HUES48 (cell line): ENCODE measurements around the gene DNAH2.

Source experiments
- H3K27ac ChIP-seq: one replicate; pipeline ENCODE4 v1.7.0; 2013; ENCODE audit warnings: low read depth, low read length, inconsistent platforms
- H3K27me3 ChIP-seq: 2 replicates; pipeline ENCODE4 v1.6.1; 2013; ENCODE audit warnings: mild to moderate bottlenecking, low read length; ENCODE audit not compliant: control insufficient read depth, insufficient read depth
- H3K36me3 ChIP-seq: 2 replicates; pipeline ENCODE4 v1.6.1; 2013; ENCODE audit warnings: low read length; ENCODE audit not compliant: control insufficient read depth, insufficient read depth
- H3K4me1 ChIP-seq: 2 replicates; pipeline ENCODE4 v1.6.1; 2013; ENCODE audit warnings: mild to moderate bottlenecking, low read length; ENCODE audit not compliant: control insufficient read depth, insufficient read depth
- H3K4me3 ChIP-seq: 2 replicates; pipeline ENCODE4 v1.5.1; 2013; ENCODE audit warnings: mild to moderate bottlenecking, low read depth, low read length
- H3K9ac ChIP-seq: 2 replicates; pipeline ENCODE4 v1.6.1; 2013; ENCODE audit warnings: mild to moderate bottlenecking, low read depth, low read length, moderate library complexity
- H3K9me3 ChIP-seq: 2 replicates; pipeline ENCODE4 v1.6.1; 2013; ENCODE audit warnings: low read length; ENCODE audit not compliant: control insufficient read depth, insufficient read depth

DNAH2 gene

DNA sequence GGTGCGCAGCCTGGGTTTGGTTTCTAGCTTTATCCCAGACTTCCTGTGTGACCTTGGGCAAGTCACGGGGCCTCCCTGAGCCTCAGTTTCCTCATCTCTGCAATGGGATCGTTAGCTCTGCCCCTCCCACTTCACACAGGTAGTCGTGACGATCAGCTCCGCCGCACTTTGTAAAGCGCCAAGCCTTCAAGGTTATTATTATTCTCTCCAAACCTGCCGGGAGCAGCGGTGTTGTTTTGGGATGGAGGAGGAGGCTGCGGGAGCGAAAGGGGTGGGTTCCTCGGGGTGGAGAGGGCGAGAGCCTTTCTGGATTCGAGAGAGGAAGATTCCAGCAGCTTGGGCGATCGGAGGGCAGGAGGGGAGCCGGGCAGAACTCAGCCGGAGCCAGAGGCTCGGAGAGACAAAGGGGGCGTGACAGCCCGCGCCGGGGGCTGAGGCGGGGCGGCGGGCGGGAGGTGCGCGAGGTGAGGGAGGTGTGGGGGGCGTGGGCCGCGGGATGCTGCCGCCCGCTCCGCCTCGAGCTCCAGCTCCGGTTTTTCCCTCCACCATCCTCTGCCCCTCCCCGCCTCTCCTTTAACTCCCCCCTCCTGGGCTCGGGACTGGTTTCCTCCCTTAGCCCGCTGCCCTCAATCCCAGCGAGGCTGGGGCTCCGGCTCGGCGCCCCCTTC, 12.8 kb upstream of the DNAH2 start, which contains the start of gene EFNB3:
Gene EFNB3 (plus strand): TSS at position 602 of the 668 bp plus-strand sequence. CDS start 397 bp downstream, outside the sequence.
- Histone ChIP-seq H3K27me3 (peaks cover 16% of the 10 kb centered on the region), H3K4me3 (peak within 1 kb of the TSS; percentile 67), H3K9ac (no peak within 1 kb of the TSS), H3K4me1 (peaks cover 20% of the 10 kb centered on the region), H3K27ac (peak within 1 kb of the TSS; percentile 50), H3K9me3 (no peaks in the 10 kb centered on the region), H3K36me3 (peaks cover 16% of the 10 kb centered on the region; the same call in 1 of the 2 replicates)

DNA sequence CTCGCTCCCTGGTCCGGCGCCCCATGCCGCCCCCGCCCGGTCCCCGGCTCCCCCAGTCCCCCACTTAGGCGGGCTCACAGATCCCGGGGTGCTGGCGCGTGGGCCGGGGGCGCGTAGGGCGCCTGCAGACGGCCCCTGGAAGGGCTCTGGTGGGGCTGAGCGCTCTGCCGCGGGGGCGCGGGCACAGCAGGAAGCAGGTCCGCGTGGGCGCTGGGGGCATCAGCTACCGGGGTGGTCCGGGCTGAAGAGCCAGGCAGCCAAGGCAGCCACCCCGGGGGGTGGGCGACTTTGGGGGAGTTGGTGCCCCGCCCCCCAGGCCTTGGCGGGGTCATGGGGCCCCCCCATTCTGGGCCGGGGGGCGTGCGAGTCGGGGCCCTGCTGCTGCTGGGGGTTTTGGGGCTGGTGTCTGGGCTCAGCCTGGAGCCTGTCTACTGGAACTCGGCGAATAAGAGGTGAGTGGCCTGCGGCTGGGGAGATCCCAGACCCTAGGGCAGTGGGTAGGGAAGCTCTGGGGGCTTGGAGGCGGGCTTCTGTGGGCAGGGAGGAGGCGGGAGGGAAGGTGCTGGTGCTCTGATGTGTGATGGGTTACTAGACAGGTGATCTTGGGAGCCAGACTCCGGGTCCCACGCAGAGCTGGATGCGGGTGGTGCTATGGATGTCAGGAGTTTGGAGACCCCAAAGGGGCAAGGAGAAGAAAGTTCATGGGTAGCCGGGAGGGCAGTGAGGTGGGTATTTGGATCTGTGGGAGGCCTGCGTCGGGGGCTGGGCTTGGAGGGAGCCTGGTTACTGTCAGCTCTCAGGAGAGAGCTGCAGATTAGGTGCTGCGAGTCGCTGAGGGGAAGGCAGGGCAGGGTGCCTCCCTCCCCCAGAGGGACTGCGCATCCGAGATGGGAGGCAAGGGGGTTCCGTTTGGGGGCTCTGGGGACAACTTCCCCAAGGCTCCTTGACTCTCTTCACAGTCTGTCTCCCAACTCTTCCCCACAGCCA, 12.0 kb upstream of the DNAH2 start:
- H3K27ac ChIP-seq: peak overlapping the region; percentile 20
- H3K36me3 ChIP-seq: peaks cover 15% of the 10 kb centered on the region; the same call in 1 of the 2 replicates
- peaks cover 20% of the 10 kb centered on the region for H3K4me1 ChIP-seq
- H3K4me3 ChIP-seq: peak overlapping the region; percentile 67
- H3K9ac ChIP-seq: no peak overlapping the region
- H3K27me3 ChIP-seq: peaks cover 16% of the 10 kb centered on the region
- no peaks in the 10 kb centered on the region for H3K9me3 ChIP-seq

DNA sequence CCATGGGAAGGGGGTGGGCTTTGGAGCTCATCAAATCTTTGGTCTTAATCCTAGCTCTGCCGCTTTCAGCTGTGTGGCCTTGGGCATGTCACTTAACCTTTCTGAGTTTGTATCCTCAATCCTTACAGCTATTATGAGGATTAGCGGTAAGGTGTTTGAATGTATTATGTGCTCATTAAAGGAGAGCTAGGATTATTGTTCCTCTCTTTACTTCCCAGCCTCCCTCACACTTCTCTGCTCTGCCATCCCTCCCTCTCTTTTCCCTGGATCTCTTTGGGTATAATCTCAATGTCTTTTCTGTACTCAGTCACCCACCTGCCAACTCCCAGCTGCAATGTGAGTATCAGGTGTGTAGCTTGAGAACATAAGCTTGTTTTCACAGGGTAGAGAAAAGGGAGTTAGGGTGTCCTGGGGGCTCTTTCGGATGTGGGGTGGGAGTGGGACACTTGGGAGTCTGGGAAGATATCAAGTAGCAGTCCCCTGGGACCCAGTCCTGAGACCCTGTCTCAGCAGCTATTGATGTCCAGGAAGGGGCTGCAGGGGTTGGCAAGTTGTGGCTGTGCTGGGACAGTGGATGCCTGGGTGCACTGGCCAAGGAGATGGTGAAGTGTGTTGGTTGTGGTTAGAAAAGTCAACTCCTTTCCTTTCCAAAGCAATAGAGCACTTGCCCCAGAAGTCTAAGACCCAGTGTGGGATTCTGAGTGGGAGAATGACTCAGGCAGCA, 10.8 kb upstream of the DNAH2 start:
- Histone ChIP-seq H3K36me3 (peaks cover 5% of the 10 kb centered on the region; the same call in 1 of the 2 replicates), H3K9me3 (no peaks in the 10 kb centered on the region)

DNA sequence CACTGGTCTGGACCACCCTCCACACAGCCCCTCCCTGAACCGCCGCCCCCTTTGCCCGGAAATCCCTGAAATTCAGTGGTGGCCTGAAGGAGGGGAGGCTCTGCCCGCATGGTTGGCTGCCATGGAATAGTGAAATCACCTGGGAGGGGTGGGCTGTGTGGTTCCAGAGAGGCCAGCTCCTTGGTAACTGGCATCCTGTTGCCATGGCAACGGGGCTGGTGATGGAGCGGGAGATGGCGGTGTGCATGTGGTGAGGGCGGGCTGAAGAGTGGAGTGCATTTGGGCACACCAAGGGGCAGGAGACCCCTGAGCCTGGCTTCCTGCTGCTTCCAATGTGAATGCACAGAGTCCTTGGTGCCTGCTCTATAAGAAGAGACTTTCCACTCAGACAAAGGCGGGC, 10.1 kb upstream of the DNAH2 start:
- no peak overlapping the region for H3K9ac ChIP-seq
- no peaks in the 10 kb centered on the region for H3K36me3 ChIP-seq
- no peak overlapping the region for H3K4me3 ChIP-seq
- H3K9me3 ChIP-seq: no peaks in the 10 kb centered on the region
- no peak overlapping the region for H3K27ac ChIP-seq
- peaks cover 30% of the 10 kb centered on the region for H3K4me1 ChIP-seq
- peaks cover 16% of the 10 kb centered on the region for H3K27me3 ChIP-seq

More for the DNA sequence above, 10.8 kb upstream of the DNAH2 start:
- peaks cover 16% of the 10 kb centered on the region for H3K27me3 ChIP-seq
- peak overlapping the region; percentile 67; the same call in 1 of the 2 replicates for H3K4me3 ChIP-seq
- H3K4me1 ChIP-seq: peaks cover 24% of the 10 kb centered on the region
- no peak overlapping the region for H3K9ac ChIP-seq
- H3K27ac ChIP-seq: no peak overlapping the region

DNA sequence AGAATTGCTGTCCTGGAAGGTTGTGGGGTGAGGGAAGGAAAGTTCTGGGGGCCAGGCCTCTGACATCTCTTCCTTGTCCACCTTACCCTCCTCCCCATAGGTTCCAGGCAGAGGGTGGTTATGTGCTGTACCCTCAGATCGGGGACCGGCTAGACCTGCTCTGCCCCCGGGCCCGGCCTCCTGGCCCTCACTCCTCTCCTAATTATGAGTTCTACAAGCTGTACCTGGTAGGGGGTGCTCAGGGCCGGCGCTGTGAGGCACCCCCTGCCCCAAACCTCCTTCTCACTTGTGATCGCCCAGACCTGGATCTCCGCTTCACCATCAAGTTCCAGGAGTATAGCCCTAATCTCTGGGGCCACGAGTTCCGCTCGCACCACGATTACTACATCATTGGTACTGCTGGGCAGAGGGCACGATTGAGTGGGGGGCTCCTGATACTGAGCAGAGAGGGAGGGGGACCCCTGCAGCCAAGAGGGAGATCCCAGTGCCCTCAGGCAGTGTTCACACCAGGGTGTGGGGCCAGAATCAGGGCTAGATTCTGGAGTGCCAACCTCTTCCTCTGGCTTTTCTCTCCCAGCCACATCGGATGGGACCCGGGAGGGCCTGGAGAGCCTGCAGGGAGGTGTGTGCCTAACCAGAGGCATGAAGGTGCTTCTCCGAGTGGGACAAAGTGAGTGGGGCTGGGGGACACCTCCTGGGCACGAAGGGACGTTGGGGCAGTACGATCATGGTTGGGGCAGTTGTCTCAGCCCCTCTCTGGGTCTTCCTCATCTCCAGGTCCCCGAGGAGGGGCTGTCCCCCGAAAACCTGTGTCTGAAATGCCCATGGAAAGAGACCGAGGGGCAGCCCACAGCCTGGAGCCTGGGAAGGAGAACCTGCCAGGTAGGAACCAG, 9.4 kb upstream of the DNAH2 start:
- peaks cover 16% of the 10 kb centered on the region for H3K27me3 ChIP-seq

DNA sequence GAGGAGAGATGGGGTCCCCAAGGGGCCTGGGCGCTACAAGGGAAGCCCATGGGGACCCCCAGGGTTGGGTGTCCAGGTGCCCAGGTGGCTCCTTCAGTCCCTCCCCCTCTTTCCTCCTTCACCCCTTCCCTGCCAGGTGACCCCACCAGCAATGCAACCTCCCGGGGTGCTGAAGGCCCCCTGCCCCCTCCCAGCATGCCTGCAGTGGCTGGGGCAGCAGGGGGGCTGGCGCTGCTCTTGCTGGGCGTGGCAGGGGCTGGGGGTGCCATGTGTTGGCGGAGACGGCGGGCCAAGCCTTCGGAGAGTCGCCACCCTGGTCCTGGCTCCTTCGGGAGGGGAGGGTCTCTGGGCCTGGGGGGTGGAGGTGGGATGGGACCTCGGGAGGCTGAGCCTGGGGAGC, 8.5 kb upstream of the DNAH2 start:
- Histone ChIP-seq H3K9me3 (no peaks in the 10 kb centered on the region), H3K36me3 (no peaks in the 10 kb centered on the region), H3K4me1 (peaks cover 27% of the 10 kb centered on the region), H3K27ac (no peak overlapping the region), H3K27me3 (peaks cover 12% of the 10 kb centered on the region), H3K4me3 (no peak overlapping the region), H3K9ac (no peak overlapping the region)

More for the DNA sequence above, 9.4 kb upstream of the DNAH2 start:
- Histone ChIP-seq H3K4me3 (no peak overlapping the region), H3K36me3 (no peaks in the 10 kb centered on the region), H3K9ac (no peak overlapping the region), H3K9me3 (no peaks in the 10 kb centered on the region), H3K27ac (no peak overlapping the region), H3K4me1 (peaks cover 32% of the 10 kb centered on the region)

DNA sequence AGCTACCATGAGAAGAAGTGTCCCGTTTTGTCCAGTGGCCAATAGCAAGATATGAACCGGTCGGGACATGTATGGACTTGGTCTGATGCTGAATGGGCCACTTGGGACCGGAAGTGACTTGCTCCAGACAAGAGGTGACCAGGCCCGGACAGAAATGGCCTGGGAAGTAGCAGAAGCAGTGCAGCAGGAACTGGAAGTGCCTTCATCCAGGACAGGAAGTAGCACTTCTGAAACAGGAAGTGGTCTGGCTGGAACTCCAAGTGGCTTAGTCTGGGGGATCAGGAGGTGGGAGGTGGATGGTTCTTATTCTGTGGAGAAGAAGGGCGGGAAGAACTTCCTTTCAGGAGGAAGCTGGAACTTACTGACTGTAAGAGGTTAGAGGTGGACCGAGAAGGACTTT, 7.2 kb upstream of the DNAH2 start:
- Histone ChIP-seq H3K4me1 (peaks cover 26% of the 10 kb centered on the region; the same call in 1 of the 2 replicates), H3K9me3 (no peaks in the 10 kb centered on the region), H3K9ac (no peak overlapping the region), H3K27me3 (peaks cover 10% of the 10 kb centered on the region), H3K27ac (no peak overlapping the region), H3K36me3 (no peaks in the 10 kb centered on the region), H3K4me3 (no peak overlapping the region)

DNA sequence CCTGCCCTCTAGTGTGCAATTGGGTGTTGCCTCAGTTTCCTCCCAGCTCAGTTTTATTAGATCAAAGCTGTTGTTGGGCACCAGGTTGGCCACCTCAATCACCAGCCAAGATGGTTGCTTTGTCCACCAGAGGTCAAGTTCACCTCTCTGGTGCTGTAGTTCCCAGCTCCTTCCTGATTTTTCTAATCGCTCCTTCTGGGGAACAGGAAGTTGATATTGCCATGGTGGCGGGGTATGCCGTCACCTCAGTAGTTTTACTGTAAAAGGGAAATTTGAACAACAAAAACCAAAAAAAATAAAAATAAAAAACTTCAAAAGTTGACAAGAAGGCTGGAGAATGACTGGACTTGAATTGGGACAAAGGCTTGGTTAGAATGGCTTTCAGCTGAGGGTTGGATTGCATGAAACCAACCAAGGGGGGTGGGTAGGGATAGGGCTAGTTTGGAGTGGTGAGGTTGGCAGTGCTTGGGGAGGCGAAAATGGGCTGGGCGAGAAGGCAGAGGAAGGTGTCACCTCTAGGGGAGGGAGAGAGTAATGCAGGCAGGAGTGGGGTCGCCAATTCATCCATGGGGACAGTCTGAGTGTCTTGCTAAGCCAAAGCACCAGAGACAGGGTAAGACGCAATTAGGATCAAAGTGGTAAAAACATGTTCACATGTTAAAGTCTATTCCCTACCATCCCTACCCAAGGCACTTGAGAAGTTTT, 6.3 kb upstream of the DNAH2 start:
- H3K9me3 ChIP-seq: no peaks in the 10 kb centered on the region
- H3K27me3 ChIP-seq: peaks cover 5% of the 10 kb centered on the region
- H3K4me1 ChIP-seq: peaks cover 26% of the 10 kb centered on the region
- H3K27ac ChIP-seq: no peak overlapping the region
- H3K36me3 ChIP-seq: no peaks in the 10 kb centered on the region
- no peak overlapping the region for H3K9ac ChIP-seq
- H3K4me3 ChIP-seq: no peak overlapping the region

DNA sequence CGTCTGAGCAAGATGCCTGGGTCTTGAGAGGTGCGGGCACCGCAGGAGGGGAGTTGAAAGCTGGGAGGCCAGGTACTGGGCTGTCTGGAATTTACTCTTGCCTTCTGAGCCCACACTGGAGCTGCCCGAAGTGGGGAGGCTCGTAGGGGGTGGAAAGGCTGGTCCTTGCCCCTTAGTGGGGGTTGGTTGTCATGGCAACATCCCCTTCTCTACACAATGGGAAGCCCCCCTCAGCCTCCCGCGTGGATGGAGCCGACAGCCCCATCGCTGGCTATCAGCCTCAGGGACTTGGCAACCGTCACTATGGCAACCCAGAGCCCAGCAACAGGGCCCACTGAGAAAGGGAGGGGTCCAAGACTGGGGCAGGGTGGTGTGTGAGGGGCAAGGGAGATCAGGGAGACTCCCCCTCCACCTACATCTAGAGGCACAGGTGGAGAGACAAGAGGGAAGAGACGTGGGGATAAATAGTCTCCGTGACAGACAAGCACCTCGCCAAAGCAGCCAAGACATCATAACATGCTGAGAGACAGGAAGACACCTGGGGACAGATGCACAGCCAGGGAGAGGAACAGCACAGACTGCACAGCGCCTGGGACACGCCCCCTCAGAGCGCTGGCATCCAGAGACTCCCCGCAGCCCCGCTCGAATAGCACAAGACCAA, 5.3 kb upstream of the DNAH2 start:
- Histone ChIP-seq H3K9ac (no peak overlapping the region), H3K36me3 (no peaks in the 10 kb centered on the region), H3K4me3 (no peak overlapping the region), H3K27me3 (no peaks in the 10 kb centered on the region), H3K4me1 (peaks cover 24% of the 10 kb centered on the region), H3K27ac (no peak overlapping the region), H3K9me3 (no peaks in the 10 kb centered on the region)
